Measurements from ENCODE around the gene GALNT9. TPM values are rescaled to one million over a fixed set of nuclear protein-coding genes. Genes with fewer than 3 reads are reported as not detected.
A peak's percentile ranks its signal among the peaks of the same experiment; 100 is the strongest.

The GALNT9 gene
- total RNA-seq, 1 experiment from 2014 or later, result 0.44 TPM

- TF ChIP-seq, protein P1, sequence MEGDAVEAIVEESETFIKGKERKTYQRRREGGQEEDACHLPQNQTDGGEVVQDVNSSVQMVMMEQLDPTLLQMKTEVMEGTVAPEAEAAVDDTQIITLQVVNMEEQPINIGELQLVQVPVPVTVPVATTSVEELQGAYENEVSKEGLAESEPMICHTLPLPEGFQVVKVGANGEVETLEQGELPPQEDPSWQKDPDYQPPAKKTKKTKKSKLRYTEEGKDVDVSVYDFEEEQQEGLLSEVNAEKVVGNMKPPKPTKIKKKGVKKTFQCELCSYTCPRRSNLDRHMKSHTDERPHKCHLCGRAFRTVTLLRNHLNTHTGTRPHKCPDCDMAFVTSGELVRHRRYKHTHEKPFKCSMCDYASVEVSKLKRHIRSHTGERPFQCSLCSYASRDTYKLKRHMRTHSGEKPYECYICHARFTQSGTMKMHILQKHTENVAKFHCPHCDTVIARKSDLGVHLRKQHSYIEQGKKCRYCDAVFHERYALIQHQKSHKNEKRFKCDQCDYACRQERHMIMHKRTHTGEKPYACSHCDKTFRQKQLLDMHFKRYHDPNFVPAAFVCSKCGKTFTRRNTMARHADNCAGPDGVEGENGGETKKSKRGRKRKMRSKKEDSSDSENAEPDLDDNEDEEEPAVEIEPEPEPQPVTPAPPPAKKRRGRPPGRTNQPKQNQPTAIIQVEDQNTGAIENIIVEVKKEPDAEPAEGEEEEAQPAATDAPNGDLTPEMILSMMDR (conservative IDR thresholded peaks at IDR 0.05; ENCODE audit: low read depth, low read length), result 0 out of 2 replicates have a peak, but pooled peaks have one; percentile 14
- no peak for TF ChIP-seq EZH2phosphoT487 (IDR thresholded peaks at IDR 0.05; ENCODE audit: borderline replicate concordance, low read length)
- H3K4me3 ChIP-seq (ENCODE audit: low read length), result no peak overlapping the region
- H3K4me1 ChIP-seq (ENCODE audit: insufficient read depth, low read length), result no peaks in the 10 kb centered on the region
- no peaks in the 10 kb centered on the region for H3K9me3 ChIP-seq (ENCODE audit: low read length)
- no peak overlapping the region for H2AFZ ChIP-seq (ENCODE audit: low read length)
- CTCF ChIA-PET, result interaction anchor here (0.7 to 1.0 kb wide), 2 partner anchors 57 to 1565 kb away, joined by 3 to 12 read pairs; no protein-coding TSS in a partner anchor
- no peaks in the 10 kb centered on the region for H3K36me3 ChIP-seq (ENCODE audit: low read depth, low read length)
- POLR2A ChIA-PET (ENCODE audit: unreplicated experiment), result no interaction called here
- no peak overlapping the region for H3K27ac ChIP-seq (ENCODE audit: low read length)
- no peaks in the 10 kb centered on the region for H3F3A ChIP-seq (ENCODE audit: low read length, unreplicated experiment)
- ATAC-seq (no peak), DNase-seq (peak; percentile 25)
- H4K20me1 ChIP-seq (ENCODE audit: low read length), result no peaks in the 10 kb centered on the region
- intact Hi-C loops (cut with micrococcal nuclease), result no loop called here
- H3K27me3 ChIP-seq (ENCODE audit: low read length), result peaks cover 23% of the 10 kb centered on the region
- H3K4me2 ChIP-seq (ENCODE audit: low read length), result no peak overlapping the region
- no peak overlapping the region for H3K9ac ChIP-seq (ENCODE audit: low read length)
- no TSS peak for BruUV-seq (replicated peaks)
- H3K79me2 ChIP-seq (ENCODE audit: low read length), result no peaks in the 10 kb centered on the region
- H3K9me2 ChIP-seq (replicated peaks; ENCODE audit: low read length), result no peaks in the 10 kb centered on the region
These were observed 119.0 kb downstream of the GALNT9 start for GRCh38 chr12:132210223-132211055.

DNA sequence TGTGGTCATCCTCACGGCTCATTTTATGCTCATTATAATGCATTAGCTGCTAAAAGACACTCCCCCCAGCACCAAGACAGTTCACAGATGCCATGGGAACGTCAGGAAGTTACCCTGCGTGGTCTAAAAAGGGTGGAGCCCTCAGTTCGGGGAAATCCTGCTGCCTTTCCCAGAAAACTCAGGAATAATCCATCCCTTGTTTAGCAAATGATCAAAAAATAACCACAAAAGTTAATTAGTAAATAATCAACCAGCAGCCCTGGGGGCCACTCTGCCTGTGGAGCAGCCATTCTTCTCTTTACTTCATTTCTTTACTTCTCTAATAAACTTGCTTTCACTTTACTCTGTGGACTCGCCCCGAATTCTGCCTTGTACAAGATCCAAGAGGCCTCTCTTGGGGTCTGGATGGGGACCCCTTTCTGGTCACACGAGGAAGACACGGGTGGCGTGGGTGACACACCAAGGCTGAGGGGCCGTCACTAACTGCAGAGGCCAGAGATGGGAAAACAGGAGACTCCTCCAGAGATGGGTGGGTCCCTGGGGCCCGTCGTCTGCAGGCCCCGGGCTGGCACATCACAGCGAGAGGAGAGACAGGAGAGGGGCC is 119.7 kb downstream of the GALNT9 start:
- no peaks in the 10 kb centered on the region for H3K9me3 ChIP-seq (ENCODE audit: low read length)
- no peaks in the 10 kb centered on the region for H3K4me1 ChIP-seq (ENCODE audit: insufficient read depth, low read length)
- H3K4me2 ChIP-seq (ENCODE audit: low read length), result no peak overlapping the region
- H3K27me3 ChIP-seq (ENCODE audit: low read length), result peaks cover 26% of the 10 kb centered on the region
- no peak overlapping the region for H2AFZ ChIP-seq (ENCODE audit: low read length)
- intact Hi-C loops (cut with micrococcal nuclease), result no loop called here
- TF ChIP-seq, protein P1 (conservative IDR thresholded peaks at IDR 0.05; ENCODE audit: low read depth, low read length), result no peak
- TF ChIP-seq EZH2phosphoT487 (IDR thresholded peaks at IDR 0.05; ENCODE audit: borderline replicate concordance, low read length) (no peak), EZH2 (IDR thresholded peaks at IDR 0.05; ENCODE audit: low read length, unreplicated experiment) (no peak)
- DNase-seq, result no peak
- ATAC-seq, result no peak
- no TSS peak for BruUV-seq (replicated peaks)
- no peak overlapping the region for H3K4me3 ChIP-seq (ENCODE audit: low read length)
- ChIA-PET CTCF (interaction anchor here (0.7 kb wide), 1 partner anchor 1564 kb away, joined by 3 read pairs; no protein-coding TSS in a partner anchor), POLR2A (ENCODE audit: unreplicated experiment) (no interaction called here)
- H4K20me1 ChIP-seq (ENCODE audit: low read length), result no peaks in the 10 kb centered on the region
- no peaks in the 10 kb centered on the region for H3K9me2 ChIP-seq (replicated peaks; ENCODE audit: low read length)
- no peaks in the 10 kb centered on the region for H3K36me3 ChIP-seq (ENCODE audit: low read depth, low read length)
- H3K27ac ChIP-seq (ENCODE audit: low read length), result no peak overlapping the region
- no peak overlapping the region for H3K9ac ChIP-seq (ENCODE audit: low read length)
- H3K79me2 ChIP-seq (ENCODE audit: low read length), result no peaks in the 10 kb centered on the region
- no peaks in the 10 kb centered on the region for H3F3A ChIP-seq (ENCODE audit: low read length, unreplicated experiment)
